ENCODE data around the gene SETD2.
"Not testable (repeated sequence)": the region's sequence is repeated elsewhere in the genome, so short reads cannot be mapped to it uniquely, and the experiment has no call there.

SETD2 gene

GRCh38 chr3:47097864-47098263, 66.0 kb downstream of the SETD2 start:
- no peak for DNase-seq (ENCODE audit: low read depth)

- DNase-seq (ENCODE audit: low read depth), result peak; percentile 82
Observed at GRCh38 chr3:47096959-47097358, 67.0 kb downstream of the SETD2 start.

GRCh38 chr3:47092090-47092489, 71.8 kb downstream of the SETD2 start:
- DNase-seq (ENCODE audit: low read depth), result no peak

DNA sequence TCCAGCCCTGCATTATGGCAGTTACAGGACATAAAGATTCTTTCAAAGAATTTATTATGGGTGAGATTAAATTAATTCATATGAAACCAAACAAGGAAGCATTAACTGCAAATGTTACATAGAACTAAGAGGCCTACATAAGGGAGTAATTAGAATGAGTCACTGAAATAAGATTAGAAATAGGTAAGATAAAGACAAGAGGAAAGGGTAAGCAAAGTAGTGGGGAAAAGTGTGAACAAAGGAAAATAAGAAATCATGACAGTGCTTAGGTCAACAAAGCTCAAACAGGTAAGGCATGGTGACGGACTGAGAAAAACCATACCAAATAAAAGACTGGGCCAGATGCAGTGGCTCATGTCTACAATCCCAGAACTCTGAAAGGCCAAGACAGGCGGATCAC, 74.3 kb downstream of the SETD2 start:
- DNase-seq (ENCODE audit: low read depth), result no peak

GRCh38 chr3:47086071-47086470, 77.8 kb downstream of the SETD2 start:
- DNase-seq (ENCODE audit: low read depth), result no peak

DNA sequence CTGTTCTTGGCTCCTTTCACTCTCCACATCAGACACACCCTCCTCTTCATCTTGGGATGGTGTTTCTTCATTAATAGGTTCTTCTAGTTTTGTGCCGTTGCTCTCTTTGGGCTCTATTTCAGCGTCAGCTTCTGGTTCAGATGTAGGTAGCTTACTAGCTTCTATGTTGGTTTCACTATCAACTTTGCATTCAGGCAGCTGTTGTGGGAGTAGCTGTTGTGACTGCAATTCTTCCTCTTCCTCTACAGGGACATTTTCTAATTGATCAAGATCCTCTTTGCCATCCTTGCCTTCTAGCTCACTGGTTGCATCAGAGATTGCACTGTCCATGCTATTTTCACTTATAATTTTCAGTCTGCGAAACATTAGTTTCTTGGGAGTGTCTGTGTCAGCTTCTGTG, 80.1 kb downstream of the SETD2 start:
- DNase-seq (ENCODE audit: low read depth), result peak; percentile 8

DNA sequence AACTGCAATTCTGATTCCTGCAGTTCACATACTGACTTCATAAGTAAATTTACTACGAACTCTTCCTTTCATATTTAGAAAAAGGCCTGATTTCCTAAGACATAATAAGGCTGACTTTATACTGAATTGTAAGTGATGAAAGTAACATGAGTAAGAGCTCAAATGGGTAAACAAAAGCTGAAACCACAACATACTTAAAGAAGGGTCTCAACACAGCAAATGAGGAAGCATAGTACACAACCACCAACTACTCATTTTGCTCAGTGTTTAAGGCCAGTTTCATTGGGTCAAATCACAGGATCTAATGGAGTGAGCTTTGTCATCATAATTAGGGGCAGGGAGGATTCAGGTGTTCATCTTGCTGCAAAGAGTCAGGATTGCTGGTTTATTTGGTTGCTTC, 81.4 kb downstream of the SETD2 start:
- peak; percentile 80 for DNase-seq (ENCODE audit: low read depth)

DNA sequence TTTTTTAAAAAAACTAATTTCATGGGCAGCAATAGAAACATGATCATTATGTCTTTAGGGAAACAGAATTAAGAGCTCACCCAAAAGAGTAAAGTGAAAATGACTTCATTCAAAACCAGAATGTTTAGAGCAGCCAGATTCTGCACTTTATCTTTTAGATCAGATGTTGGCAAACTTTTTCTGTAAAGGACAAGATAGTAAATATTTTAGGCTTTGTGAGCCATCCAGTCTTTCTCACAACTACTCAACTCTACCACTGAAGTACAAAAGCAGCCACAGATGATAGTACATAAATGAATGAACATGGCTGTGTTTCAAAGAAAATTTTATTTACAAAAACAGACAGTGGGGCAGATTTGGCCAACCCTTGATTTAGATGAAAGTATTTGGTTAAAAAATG, 84.5 kb downstream of the SETD2 start:
- no peak for DNase-seq (ENCODE audit: low read depth)

DNA sequence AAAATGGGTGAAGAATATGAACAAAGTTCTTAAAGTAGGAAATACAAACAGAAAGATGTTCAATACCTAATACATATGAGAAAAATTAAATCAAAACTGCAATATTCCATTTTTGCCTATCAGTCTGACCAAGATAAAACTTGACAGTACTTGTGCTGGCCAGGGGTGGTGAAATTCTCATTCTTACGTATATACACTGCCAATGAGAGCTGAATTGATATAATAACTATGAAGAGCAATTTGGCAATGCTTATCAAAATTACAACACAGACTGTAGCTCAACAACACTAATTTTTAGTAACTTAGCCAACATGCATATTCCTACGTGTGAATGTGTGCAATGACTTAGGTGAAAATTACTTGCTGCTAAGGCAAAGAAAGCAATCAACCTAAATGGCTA, 90.2 kb downstream of the SETD2 start:
- no peak for DNase-seq (ENCODE audit: low read depth)

GRCh38 chr3:47070770-47071169, 93.1 kb downstream of the SETD2 start:
- DNase-seq (ENCODE audit: low read depth), result no peak

DNA sequence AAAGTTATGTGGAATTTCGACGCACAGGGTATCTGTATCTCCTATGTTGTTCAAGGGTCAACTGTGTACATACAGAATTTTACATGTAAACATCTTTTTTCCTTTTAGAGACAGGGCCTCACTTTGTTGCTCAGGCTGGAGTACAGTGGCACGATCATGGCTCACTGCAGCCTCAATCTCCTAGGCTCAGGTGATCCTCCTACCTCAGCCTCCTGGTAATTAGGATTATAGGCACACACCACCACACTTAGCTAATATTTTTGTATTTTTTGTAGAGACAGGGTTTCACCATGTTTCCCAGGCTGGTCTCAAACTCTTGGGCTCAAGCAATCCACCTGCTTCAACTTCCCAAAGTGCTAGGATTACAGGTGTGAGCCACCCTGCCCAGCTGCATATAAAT, 97.7 kb downstream of the SETD2 start:
- DNase-seq (ENCODE audit: low read depth), result not testable (repeated sequence)

- no peak for DNase-seq (ENCODE audit: low read depth)
Observed at GRCh38 chr3:47065681-47066080, 98.2 kb downstream of the SETD2 start.

GRCh38 chr3:47065058-47065457, 98.9 kb downstream of the SETD2 start:
- DNase-seq (ENCODE audit: low read depth), result no peak

GRCh38 chr3:47057212-47057671, 106.7 kb downstream of the SETD2 start:
- DNase-seq (ENCODE audit: low read depth), result peak; percentile 35

GRCh38 chr3:47056705-47057104, 107.2 kb downstream of the SETD2 start:
- DNase-seq (ENCODE audit: low read depth), result no peak

- DNase-seq (ENCODE audit: low read depth), result no peak
Observed at GRCh38 chr3:47054412-47054811, 109.5 kb downstream of the SETD2 start.

DNA sequence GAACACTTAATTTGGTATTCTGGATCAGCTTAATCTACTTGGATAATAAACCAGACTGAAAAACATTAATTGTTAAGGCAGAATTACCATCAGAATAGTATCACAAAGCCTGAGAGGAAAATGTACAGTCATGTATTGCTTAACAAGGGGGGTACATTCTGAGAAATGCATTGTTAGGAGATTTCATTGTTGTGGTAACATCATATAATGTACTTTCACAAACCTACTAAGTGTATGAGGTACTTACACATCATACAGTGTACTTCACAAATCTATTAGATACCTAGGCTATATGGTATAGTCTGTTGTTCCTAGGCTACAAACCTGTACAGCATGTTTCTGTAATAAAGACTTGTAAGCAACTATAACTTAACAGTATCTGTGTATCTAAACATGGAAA, 116.2 kb downstream of the SETD2 start:
- no peak for DNase-seq (ENCODE audit: low read depth)

DNA sequence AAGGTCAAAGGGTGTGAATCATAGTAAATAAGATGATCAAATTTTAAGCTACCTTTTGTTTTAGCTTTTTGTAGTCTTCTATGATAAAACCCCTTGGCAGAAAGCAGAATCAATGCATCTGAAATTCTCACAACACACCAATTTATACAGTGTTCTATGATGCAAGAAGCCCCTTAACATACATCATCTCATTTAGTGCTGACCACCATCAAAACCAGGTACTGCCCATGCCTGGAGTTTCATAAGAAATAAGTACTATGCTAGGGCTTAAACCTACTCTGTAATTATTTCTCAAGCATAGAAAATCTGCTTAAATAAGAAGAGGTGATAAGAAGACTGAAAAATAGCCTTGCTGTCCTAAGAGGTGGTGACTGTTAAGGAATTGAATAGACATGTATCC, 116.8 kb downstream of the SETD2 start:
- DNase-seq (ENCODE audit: low read depth), result no peak

- no peak for DNase-seq (ENCODE audit: low read depth)
Observed at GRCh38 chr3:47042231-47042791, 121.6 kb downstream of the SETD2 start.

GRCh38 chr3:47041114-47041513, 122.8 kb downstream of the SETD2 start:
- no peak for DNase-seq (ENCODE audit: low read depth)

DNA sequence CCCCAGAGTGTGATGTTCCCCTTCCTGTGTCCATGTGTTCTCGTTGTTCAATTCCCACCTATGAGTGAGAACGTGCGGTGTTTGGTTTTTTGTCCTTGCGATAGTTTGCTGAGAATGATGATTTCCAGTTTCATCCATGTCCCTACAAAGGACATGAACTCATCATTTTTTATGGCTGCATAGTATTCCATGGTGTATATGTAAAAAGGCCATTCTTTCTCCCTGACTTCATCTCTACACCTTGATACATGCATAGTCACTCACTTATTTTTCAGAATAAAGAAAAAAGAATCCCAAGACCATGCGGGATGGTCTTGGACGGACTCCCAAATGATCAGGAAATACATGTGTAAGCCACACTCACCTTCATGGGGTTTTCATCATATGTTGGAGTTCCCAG, 126.6 kb downstream of the SETD2 start:
- not testable (repeated sequence) for DNase-seq (ENCODE audit: low read depth)

GRCh38 chr3:47036145-47036544, 127.8 kb downstream of the SETD2 start:
- no peak for DNase-seq (ENCODE audit: low read depth)

GRCh38 chr3:47035645-47036044, 128.3 kb downstream of the SETD2 start:
- no peak for DNase-seq (ENCODE audit: low read depth)

- no peak for DNase-seq (ENCODE audit: low read depth)
Observed at GRCh38 chr3:47034868-47035489, 128.9 kb downstream of the SETD2 start.
